SK-N-SH (cell line): ENCODE results near the gene ZBED4. TPM values are rescaled to one million over a fixed set of nuclear protein-coding genes. Genes with fewer than 3 reads are reported as not detected.

Experiments used
- CTCF ChIA-PET: fragments of 300-600, 350-600 bp; formaldehyde crosslinking; extraction: SDS; loops from one replicate; lab custom pipeline; 2021; lab: Yijun Ruan, JAX
- POLR2A ChIA-PET: fragments of 350-600 bp; sonication (Branson Sonifier 250); formaldehyde crosslinking; extraction: SDS; loops from one replicate; lab custom pipeline; 2020; ENCODE audit warnings: antibody characterized with exemption, inconsistent platforms; lab: Yijun Ruan, JAX
- DNase-seq: peaks from one replicate; pipeline ENCODE4 v3.0.0; 2012
- H2AFZ ChIP-seq: fragments of 200-600 bp; sonication (generic); 2 replicates; pipeline ENCODE4 v1.8.1; 2016; ENCODE audit warnings: antibody characterized with exemption, mild to moderate bottlenecking, low read depth
- H3F3A ChIP-seq: fragments of 200-600 bp; sonication (generic); replicated peaks from 2 replicates; pipeline ENCODE3; 2016; ENCODE audit warnings: antibody characterized with exemption, mild to moderate bottlenecking; ENCODE audit not compliant: insufficient read depth
- H3K27ac ChIP-seq, 2 experiments: fragments of 200-500 bp in 1 of 2; fragments of 200-600 bp in 1 of 2; sonication (Bioruptor generic) in 1 of 2; sonication (generic), shearing (Covaris generic) in 1 of 2; 2 replicates each; pipeline versions ENCODE4 v1.5.1 to v1.6.1; 2014 to 2016; ENCODE audit warnings: low read depth in 2 of 2, inconsistent platforms in 1 of 2, low read length in 1 of 2, mild to moderate bottlenecking in 1 of 2, mixed read lengths in 1 of 2
- H3K27me3 ChIP-seq: fragments of 200-600 bp; sonication (generic), shearing (Covaris generic); 2 replicates; pipeline ENCODE4 v1.6.1; 2016; ENCODE audit warnings: mixed run types; ENCODE audit not compliant: insufficient read depth
- H3K36me3 ChIP-seq, 2 experiments: fragments of 200-500 bp in 1 of 2; fragments of 200-600 bp in 1 of 2; sonication (Bioruptor generic) in 1 of 2; sonication (generic) in 1 of 2; replicated peaks in 1 of 2; 2 replicates each; pipeline versions ENCODE3 to v1.5.1; 2014 to 2016; ENCODE audit warnings: low read length in 1 of 2, mild to moderate bottlenecking in 1 of 2; ENCODE audit not compliant: insufficient read depth in 2 of 2, control insufficient read depth in 1 of 2
- H3K4me1 ChIP-seq, 2 experiments: fragments of 200-500 bp in 1 of 2; fragments of 200-600 bp in 1 of 2; sonication (Bioruptor generic) in 1 of 2; sonication (generic), shearing (Covaris generic) in 1 of 2; 2 replicates each; pipeline versions ENCODE4 v1.5.1 to v1.6.1; 2014 to 2016; ENCODE audit warnings: low read depth in 1 of 2, low read length in 1 of 2, mixed run types in 1 of 2; ENCODE audit not compliant: insufficient read depth in 2 of 2, control insufficient read depth in 1 of 2
- H3K4me2 ChIP-seq: fragments of 200-600 bp; sonication (generic), shearing (Covaris generic); 2 replicates; pipeline ENCODE4 v1.6.1; 2017; ENCODE audit warnings: mixed run types
- H3K4me3 ChIP-seq, 2 experiments: fragments of 200-500 bp in 1 of 2; fragments of 200-600 bp in 1 of 2; sonication (Bioruptor generic) in 1 of 2; sonication (generic), shearing (Covaris generic) in 1 of 2; 2 replicates each; pipeline versions ENCODE4 v1.5.1 to v1.8.1; 2014 to 2016; ENCODE audit warnings: low read depth in 2 of 2, inconsistent platforms in 1 of 2, low read length in 1 of 2, mild to moderate bottlenecking in 1 of 2, mixed read lengths in 1 of 2, moderate library complexity in 1 of 2
- H3K79me2 ChIP-seq: fragments of 200-600 bp; sonication (generic); 2 replicates; pipeline ENCODE4 v1.8.1; 2017; ENCODE audit warnings: mild to moderate bottlenecking; ENCODE audit not compliant: insufficient read depth
- H3K9ac ChIP-seq: fragments of 200-600 bp; sonication (generic); 2 replicates; pipeline ENCODE4 v1.6.1; 2017; ENCODE audit warnings: mixed run types
- H3K9me2 ChIP-seq: fragments of 200-600 bp; sonication (generic); 2 replicates; pipeline ENCODE4 v1.6.1; 2017; ENCODE audit warnings: mixed run types
- H3K9me3 ChIP-seq: fragments of 200-600 bp; sonication (generic); 2 replicates; pipeline ENCODE4 v1.6.1; 2017; ENCODE audit warnings: mixed run types, mild to moderate bottlenecking, moderate library complexity
- H4K20me1 ChIP-seq: fragments of 200-600 bp; sonication (generic); 2 replicates; pipeline ENCODE4 v1.6.1; 2017; ENCODE audit warnings: mild to moderate bottlenecking, mixed run types; ENCODE audit not compliant: insufficient read depth
- CHD2 ChIP-seq: fragments of 150-350 bp; IDR thresholded peaks from 2 replicates; pipeline ENCODE4 v1.6.1; 2018; ENCODE audit warnings: low read length; ENCODE audit not compliant: partially characterized antibody
- ELF1 ChIP-seq: IDR thresholded peaks from 2 replicates; pipeline ENCODE4 v1.4.0; 2012
- EZH2phosphoT487 ChIP-seq: fragments of 200-600 bp; sonication (generic); IDR thresholded peaks from 2 replicates; pipeline ENCODE4 v1.6.1; 2017; ENCODE audit warnings: low read depth, mixed run types, mild to moderate bottlenecking, antibody characterized with exemption, moderate library complexity, borderline replicate concordance
- FOSL2 ChIP-seq: IDR thresholded peaks from 2 replicates; pipeline ENCODE4 v1.4.0; 2012; ENCODE audit warnings: low read depth, mild to moderate bottlenecking, moderate library complexity, borderline replicate concordance
- FOXJ3 ChIP-seq: sonication (generic); formaldehyde crosslinking; IDR thresholded peaks from 2 replicates; pipeline ENCODE4 v1.5.1; 2020; ENCODE audit warnings: mild to moderate bottlenecking, missing genetic modification reagents
- GABPA ChIP-seq: IDR thresholded peaks from 2 replicates; pipeline ENCODE4 v1.4.0; 2012; ENCODE audit warnings: low read depth, mild to moderate bottlenecking
- JUND ChIP-seq: IDR thresholded peaks from 2 replicates; pipeline ENCODE4 v1.4.0; 2012
- MXI1 ChIP-seq: IDR thresholded peaks from 2 replicates; pipeline ENCODE4 v1.6.1; 2012; ENCODE audit warnings: mild to moderate bottlenecking, low read depth, low read length, improper control_type of control experiment
- NRF1 ChIP-seq: IDR thresholded peaks from 2 replicates; pipeline ENCODE4 v1.6.1; 2012; ENCODE audit warnings: low read depth, mild to moderate bottlenecking, low read length
- RFX5 ChIP-seq: IDR thresholded peaks from 2 replicates; pipeline ENCODE4 v1.6.1; 2012; ENCODE audit warnings: mild to moderate bottlenecking, improper control_type of control experiment, low read length
- TAF1 ChIP-seq: IDR thresholded peaks from 2 replicates; pipeline ENCODE4 v1.6.1; 2012; ENCODE audit warnings: low read depth, mild to moderate bottlenecking, low read length, moderate library complexity, borderline replicate concordance
- TCF12 ChIP-seq: IDR thresholded peaks from 2 replicates; pipeline ENCODE4 v1.4.0; 2012
- TEAD4 ChIP-seq: IDR thresholded peaks from 2 replicates; pipeline ENCODE4 v1.4.0; 2012; ENCODE audit warnings: mild to moderate bottlenecking, borderline replicate concordance; ENCODE audit not compliant: insufficient read depth
- YY1 ChIP-seq: IDR thresholded peaks from 2 replicates; pipeline ENCODE4 v1.4.0; 2012; ENCODE audit warnings: low read depth, mild to moderate bottlenecking
- WGBS: methylation state at CpG from one replicate; pipeline ENCODE4 v1.1.6; 2017; ENCODE audit warnings: low lambda C conversion rate; 5-methylcytosine and 5-hydroxymethylcytosine counted together
- polyA plus RNA-seq, 3 experiments: library from polyadenylated mRNA; depleted of rRNA; stranded (reverse); fragments of >200 nt; gene quantifications; 2 replicates each; pipeline ENCODE4 v1.2.3, GENCODE V29; 2012
- TF ChIP-seq, protein P1 (sequence below): IDR thresholded peaks from 2 replicates; pipeline ENCODE4 v1.4.0; 2012; ENCODE audit warnings: low read depth
- TF ChIP-seq, protein P2 (sequence below): IDR thresholded peaks from 2 replicates; pipeline ENCODE4 v1.4.0; 2012; ENCODE audit warnings: low read depth, borderline replicate concordance
- TF ChIP-seq, protein P3 (sequence below): fragments of 200-600 bp; sonication (generic); IDR thresholded peaks from 2 replicates; pipeline ENCODE4 v1.6.1; 2017; ENCODE audit warnings: antibody characterized with exemption, mild to moderate bottlenecking, moderate library complexity
- TF ChIP-seq, protein P4 (sequence below): fragments of 150-350 bp; IDR thresholded peaks from 2 replicates; pipeline ENCODE4 v1.6.1; 2016; ENCODE audit warnings: mild to moderate bottlenecking, low read depth, low read length
- TF ChIP-seq, protein P5 (sequence below): IDR thresholded peaks from 2 replicates; pipeline ENCODE4; 2012
- TF ChIP-seq, protein P6 (sequence below): IDR thresholded peaks from 2 replicates; pipeline ENCODE4 v1.4.0; 2012; ENCODE audit warnings: low read depth, borderline replicate concordance

ZBED4 gene
- polyA plus RNA-seq, 1 of the 3 experiments (the other 2 are of a cell fraction): 7.9 TPM

DNA sequence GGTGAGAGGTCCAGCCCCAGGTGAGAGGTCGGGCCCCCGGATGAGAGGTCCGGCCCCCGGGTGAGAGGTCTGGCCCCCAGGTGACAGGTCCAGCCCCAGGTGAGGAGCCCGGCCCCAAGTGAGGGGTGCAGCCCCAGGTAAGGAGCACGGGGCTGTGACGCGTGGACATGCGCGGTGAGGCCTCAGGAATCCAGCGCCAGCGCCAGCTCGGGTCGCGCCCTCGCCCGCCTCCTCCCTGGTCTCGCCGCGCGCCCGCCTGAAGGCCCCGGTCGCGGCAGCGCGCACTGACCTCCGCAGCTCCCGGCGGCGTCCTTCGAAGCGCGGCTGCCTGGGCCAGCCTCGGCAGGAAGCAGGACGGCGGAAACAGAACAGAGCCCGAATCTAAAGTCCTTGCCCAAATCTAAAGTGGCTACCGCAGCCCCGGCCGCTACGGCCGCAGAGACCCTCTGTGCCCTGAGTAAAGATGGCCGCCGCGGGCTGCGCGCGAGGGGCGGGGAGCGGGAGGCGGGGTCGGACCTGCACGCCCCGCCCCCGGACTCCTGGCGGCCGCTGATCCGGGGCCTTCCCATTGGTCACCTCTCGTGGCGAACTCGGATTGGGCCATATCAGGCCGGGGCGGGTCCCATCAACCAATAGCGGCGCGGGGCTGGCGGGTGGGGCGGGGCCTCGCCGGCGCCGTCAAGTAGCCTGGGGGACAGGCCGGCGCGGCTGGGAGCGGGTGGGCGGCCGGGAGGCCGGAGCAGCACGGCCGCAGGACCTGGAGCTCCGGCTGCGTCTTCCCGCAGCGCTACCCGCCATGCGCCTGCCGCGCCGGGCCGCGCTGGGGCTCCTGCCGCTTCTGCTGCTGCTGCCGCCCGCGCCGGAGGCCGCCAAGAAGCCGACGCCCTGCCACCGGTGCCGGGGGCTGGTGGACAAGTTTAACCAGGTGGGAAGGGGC is 64.6 kb downstream of the ZBED4 start, which contains the start of the genes ALG12 and CRELD2:
Gene ALG12 (minus strand): TSS at position 465 of the 937 bp plus-strand sequence. CDS start 4,673 bp downstream, outside the sequence.
Gene CRELD2 (plus strand): TSS at position 661 of the 937 bp plus-strand sequence. CDS start 136 bp downstream, at position 797.
- peak within 1 kb of the TSS; percentile 88 to 93 for H3K27ac ChIP-seq
- no peaks in the 10 kb centered on the region for H3K27me3 ChIP-seq
- TF ChIP-seq YY1 (peak; percentile 99), RFX5 (peak; percentile 72), NRF1 (peak; percentile 63), TAF1 (0 out of 2 replicates have a peak, but pooled peaks have one; percentile 31), MXI1 (peak; percentile 83), CHD2 (peak; percentile 4), FOSL2 (no peak), TCF12 (no peak), ELF1 (no peak), JUND (no peak), TEAD4 (no peak), FOXJ3 (CRISPR knock-in tag) (no peak), GABPA (peak; percentile 69), EZH2phosphoT487 (no peak)
- TF ChIP-seq, protein P1, sequence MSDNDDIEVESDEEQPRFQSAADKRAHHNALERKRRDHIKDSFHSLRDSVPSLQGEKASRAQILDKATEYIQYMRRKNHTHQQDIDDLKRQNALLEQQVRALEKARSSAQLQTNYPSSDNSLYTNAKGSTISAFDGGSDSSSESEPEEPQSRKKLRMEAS: peak; percentile 50; the same call in 1 of the 2 replicates
- TF ChIP-seq, protein P2, sequence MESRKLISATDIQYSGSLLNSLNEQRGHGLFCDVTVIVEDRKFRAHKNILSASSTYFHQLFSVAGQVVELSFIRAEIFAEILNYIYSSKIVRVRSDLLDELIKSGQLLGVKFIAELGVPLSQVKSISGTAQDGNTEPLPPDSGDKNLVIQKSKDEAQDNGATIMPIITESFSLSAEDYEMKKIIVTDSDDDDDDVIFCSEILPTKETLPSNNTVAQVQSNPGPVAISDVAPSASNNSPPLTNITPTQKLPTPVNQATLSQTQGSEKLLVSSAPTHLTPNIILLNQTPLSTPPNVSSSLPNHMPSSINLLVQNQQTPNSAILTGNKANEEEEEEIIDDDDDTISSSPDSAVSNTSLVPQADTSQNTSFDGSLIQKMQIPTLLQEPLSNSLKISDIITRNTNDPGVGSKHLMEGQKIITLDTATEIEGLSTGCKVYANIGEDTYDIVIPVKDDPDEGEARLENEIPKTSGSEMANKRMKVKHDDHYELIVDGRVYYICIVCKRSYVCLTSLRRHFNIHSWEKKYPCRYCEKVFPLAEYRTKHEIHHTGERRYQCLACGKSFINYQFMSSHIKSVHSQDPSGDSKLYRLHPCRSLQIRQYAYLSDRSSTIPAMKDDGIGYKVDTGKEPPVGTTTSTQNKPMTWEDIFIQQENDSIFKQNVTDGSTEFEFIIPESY: no peak
- TF ChIP-seq, protein P3, sequence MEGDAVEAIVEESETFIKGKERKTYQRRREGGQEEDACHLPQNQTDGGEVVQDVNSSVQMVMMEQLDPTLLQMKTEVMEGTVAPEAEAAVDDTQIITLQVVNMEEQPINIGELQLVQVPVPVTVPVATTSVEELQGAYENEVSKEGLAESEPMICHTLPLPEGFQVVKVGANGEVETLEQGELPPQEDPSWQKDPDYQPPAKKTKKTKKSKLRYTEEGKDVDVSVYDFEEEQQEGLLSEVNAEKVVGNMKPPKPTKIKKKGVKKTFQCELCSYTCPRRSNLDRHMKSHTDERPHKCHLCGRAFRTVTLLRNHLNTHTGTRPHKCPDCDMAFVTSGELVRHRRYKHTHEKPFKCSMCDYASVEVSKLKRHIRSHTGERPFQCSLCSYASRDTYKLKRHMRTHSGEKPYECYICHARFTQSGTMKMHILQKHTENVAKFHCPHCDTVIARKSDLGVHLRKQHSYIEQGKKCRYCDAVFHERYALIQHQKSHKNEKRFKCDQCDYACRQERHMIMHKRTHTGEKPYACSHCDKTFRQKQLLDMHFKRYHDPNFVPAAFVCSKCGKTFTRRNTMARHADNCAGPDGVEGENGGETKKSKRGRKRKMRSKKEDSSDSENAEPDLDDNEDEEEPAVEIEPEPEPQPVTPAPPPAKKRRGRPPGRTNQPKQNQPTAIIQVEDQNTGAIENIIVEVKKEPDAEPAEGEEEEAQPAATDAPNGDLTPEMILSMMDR: no peak
- TF ChIP-seq, protein P4, sequence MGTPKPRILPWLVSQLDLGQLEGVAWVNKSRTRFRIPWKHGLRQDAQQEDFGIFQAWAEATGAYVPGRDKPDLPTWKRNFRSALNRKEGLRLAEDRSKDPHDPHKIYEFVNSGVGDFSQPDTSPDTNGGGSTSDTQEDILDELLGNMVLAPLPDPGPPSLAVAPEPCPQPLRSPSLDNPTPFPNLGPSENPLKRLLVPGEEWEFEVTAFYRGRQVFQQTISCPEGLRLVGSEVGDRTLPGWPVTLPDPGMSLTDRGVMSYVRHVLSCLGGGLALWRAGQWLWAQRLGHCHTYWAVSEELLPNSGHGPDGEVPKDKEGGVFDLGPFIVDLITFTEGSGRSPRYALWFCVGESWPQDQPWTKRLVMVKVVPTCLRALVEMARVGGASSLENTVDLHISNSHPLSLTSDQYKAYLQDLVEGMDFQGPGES: peak; percentile 49
- TF ChIP-seq, protein P5, sequence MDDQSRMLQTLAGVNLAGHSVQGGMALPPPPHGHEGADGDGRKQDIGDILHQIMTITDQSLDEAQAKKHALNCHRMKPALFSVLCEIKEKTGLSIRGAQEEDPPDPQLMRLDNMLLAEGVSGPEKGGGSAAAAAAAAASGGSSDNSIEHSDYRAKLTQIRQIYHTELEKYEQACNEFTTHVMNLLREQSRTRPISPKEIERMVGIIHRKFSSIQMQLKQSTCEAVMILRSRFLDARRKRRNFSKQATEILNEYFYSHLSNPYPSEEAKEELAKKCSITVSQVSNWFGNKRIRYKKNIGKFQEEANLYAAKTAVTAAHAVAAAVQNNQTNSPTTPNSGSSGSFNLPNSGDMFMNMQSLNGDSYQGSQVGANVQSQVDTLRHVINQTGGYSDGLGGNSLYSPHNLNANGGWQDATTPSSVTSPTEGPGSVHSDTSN: peak; percentile 4; the same call in 1 of the 2 replicates
- TF ChIP-seq, protein P6, sequence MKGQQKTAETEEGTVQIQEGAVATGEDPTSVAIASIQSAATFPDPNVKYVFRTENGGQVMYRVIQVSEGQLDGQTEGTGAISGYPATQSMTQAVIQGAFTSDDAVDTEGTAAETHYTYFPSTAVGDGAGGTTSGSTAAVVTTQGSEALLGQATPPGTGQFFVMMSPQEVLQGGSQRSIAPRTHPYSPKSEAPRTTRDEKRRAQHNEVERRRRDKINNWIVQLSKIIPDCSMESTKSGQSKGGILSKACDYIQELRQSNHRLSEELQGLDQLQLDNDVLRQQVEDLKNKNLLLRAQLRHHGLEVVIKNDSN: no peak
- H3K4me2 ChIP-seq: peak within 1 kb of the TSS; percentile 96
- H4K20me1 ChIP-seq: no peaks in the 10 kb centered on the region
- peak within 1 kb of the TSS; percentile 86 for H3K9ac ChIP-seq
- H3K36me3 ChIP-seq: peaks cover 0 to 24% of the 10 kb centered on the region in 2 experiments
- H3K9me3 ChIP-seq: no peaks in the 10 kb centered on the region
- H3F3A ChIP-seq: no peaks in the 10 kb centered on the region
- DNase-seq: peak; percentile 100
- H3K4me1 ChIP-seq: peaks cover 0 to 12% of the 10 kb centered on the region in 2 experiments; a peak in 2 of 4 replicates
- CTCF ChIA-PET: interaction anchor here (0.7 to 2.2 kb wide), 2 partner anchors 12 to 14 kb away, joined by 3 to 12 read pairs; no protein-coding TSS in a partner anchor
- POLR2A ChIA-PET: interaction anchor here (1.1 to 1.6 kb wide), 2 partner anchors 15 kb away, joined by 5 read pairs; no protein-coding TSS in a partner anchor
- H3K9me2 ChIP-seq: no peaks in the 10 kb centered on the region
- H3K4me3 ChIP-seq: peak within 1 kb of the TSS; percentile 72 to 83
- under 1% methylated on average over 20 of the region's 103 CpGs for WGBS
- peak within 1 kb of the TSS; percentile 97 for H2AFZ ChIP-seq
- H3K79me2 ChIP-seq: 0 out of 2 replicates have a peak, but pooled peaks cover 5% of the 10 kb centered on the region
